ENCODE results near the gene KRTAP2-4.
"Not testable (repeated sequence)": the region's sequence is repeated elsewhere in the genome, so short reads cannot be mapped to it uniquely, and the experiment has no call there.

DNA sequence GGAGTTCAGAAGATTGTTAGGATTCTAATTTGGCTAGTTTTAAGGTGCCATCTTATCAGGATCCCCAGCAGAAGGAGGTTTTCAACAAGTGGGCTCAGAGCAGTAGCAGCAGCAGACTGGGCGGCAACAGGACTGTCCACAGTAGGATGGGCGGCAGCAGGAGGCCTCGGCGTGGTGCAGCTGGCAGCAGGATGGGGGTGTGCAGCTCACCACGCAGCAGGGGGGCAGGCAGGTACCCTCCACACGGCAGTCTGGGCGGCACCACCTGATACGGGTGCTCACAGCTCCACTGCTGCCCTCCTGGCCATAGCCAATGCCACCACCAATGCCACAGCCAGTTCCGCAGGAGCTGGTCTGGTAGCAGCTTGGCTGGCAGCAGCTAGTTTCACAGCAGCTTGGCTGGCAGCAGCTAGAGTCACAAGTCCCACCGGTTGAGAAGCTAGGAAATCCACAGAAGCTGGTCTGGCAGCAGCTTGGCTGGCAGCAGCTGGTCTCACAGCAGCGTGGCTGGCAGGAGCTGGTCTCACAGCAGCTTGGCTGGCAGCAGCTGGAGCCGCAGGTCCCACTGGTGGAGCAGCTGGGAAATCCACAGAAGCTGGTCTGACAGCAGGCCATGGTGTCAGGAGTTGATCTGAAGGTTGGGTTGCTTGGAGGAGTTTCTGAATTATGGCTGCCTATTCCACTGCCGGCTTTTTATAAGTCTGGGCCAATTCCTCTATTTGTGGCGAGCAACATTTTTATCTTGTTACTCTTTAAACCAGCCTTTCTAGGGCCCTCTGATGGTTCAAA, 24.7 kb downstream of the KRTAP2-4 start, which contains the start of gene KRTAP1-1:
- not testable (repeated sequence) for TF ChIP-seq SPI1 (IDR thresholded peaks at IDR 0.05; ENCODE audit: low read depth, low read length); POLR2A (IDR thresholded peaks at IDR 0.05; ENCODE audit: low read depth, low read length); POLR2AphosphoS5 (IDR thresholded peaks at IDR 0.05; ENCODE audit: low read depth, low read length); TAF1 (IDR thresholded peaks at IDR 0.05; ENCODE audit: low read depth, low read length); PAX5 (IDR thresholded peaks at IDR 0.05; ENCODE audit: insufficient read depth, low read length, severe bottlenecking)
